A549 (cell line): ENCODE data around the gene TNRC6B. TPM values are rescaled to one million over a fixed set of nuclear protein-coding genes. Genes with fewer than 3 reads are reported as not detected.

ENCODE experiments used
- ATAC-seq, 2 experiments: fragments of 200-7000 bp in 1 of 2; fragments of >200 bp in 1 of 2; cut with Nextera tagmentation in 1 of 2; cut with Tn5 transposase in 1 of 2; 3 replicates each; pipeline versions ENCODE4 v1.8.0 to v1.9.1; 2018 to 2020; ENCODE audit warnings: mild to moderate bottlenecking in 1 of 2, moderate library complexity in 1 of 2
- CTCF ChIA-PET: fragments of 300-600 bp; sonication (Branson Sonifier 250); formaldehyde crosslinking; extraction: SDS; loops from one replicate; lab custom pipeline; 2021; ENCODE audit warnings: antibody characterized with exemption, inconsistent platforms; lab: Yijun Ruan, JAX
- POLR2A ChIA-PET: fragments of 350-600 bp; formaldehyde crosslinking; extraction: SDS; loops from one replicate; lab custom pipeline; 2021; ENCODE audit warnings: antibody characterized with exemption, inconsistent platforms; lab: Yijun Ruan, JAX
- DNase-seq, 2 experiments: peaks; one replicate each; pipeline versions ENCODE4 v3.0.0 to v3.0.0-alpha.2; 2011 to 2016; ENCODE audit warnings: low read depth in 1 of 2, low spot score in 1 of 2
- FAIRE-seq: peaks from 2 replicates; lab custom pipeline; 2011; peaks lifted over from hg19 to GRCh38; lab: Jason Lieb, UNC
- H3K27ac ChIP-seq, 2 experiments: fragments of >200 bp; sonication (Bioruptor Twin); formaldehyde crosslinking; 3 replicates each; pipeline ENCODE4 v1.5.1; 2016 to 2017
- H3K4me1 ChIP-seq: fragments of >200 bp; sonication (Bioruptor Twin); formaldehyde crosslinking; 3 replicates; pipeline ENCODE4 v1.6.1; 2016
- H3K4me2 ChIP-seq: fragments of >200 bp; sonication (Bioruptor Twin); formaldehyde crosslinking; 3 replicates; pipeline ENCODE4 v1.6.1; 2016
- H3K4me3 ChIP-seq: fragments of >200 bp; sonication (Bioruptor Twin); formaldehyde crosslinking; 3 replicates; pipeline ENCODE4 v1.5.1; 2016
- H3K9me3 ChIP-seq: fragments of >200 bp; sonication (Bioruptor Twin); formaldehyde crosslinking; 3 replicates; pipeline ENCODE4 v1.6.1; 2016
- ATOH8 ChIP-seq: fragments of 250-450 bp; sonication (Bioruptor Pico); IDR thresholded peaks from 2 replicates; pipeline ENCODE4 v1.5.0; 2020; ENCODE audit warnings: low read depth, mild to moderate bottlenecking, moderate library complexity
- ELK1 ChIP-seq: fragments of 150-350 bp; IDR thresholded peaks from 2 replicates; pipeline ENCODE4 v1.6.1; 2014; ENCODE audit warnings: low read depth, mild to moderate bottlenecking, low read length
- ESRRA ChIP-seq: fragments of 150-350 bp; IDR thresholded peaks from 2 replicates; pipeline ENCODE4 v1.6.1; 2014; ENCODE audit warnings: mild to moderate bottlenecking, low read length, borderline replicate concordance
- FOSB ChIP-seq: fragments of 250-450 bp; sonication (Bioruptor Pico); IDR thresholded peaks from 2 replicates; pipeline ENCODE4 v1.5.0; 2020; ENCODE audit warnings: mild to moderate bottlenecking, moderate library complexity
- GATA3 ChIP-seq: IDR thresholded peaks from 2 replicates; pipeline ENCODE4 v1.6.1; 2012; ENCODE audit warnings: borderline replicate concordance
- HDAC2 ChIP-seq: fragments of 200-600 bp; sonication (generic); IDR thresholded peaks from 2 replicates; pipeline ENCODE4 v1.6.1; 2016
- HEYL ChIP-seq: fragments of 250-450 bp; sonication (Bioruptor Pico); IDR thresholded peaks from 2 replicates; pipeline ENCODE4 v1.8.0; 2021; ENCODE audit warnings: mild to moderate bottlenecking, moderate library complexity
- HOXB5 ChIP-seq: fragments of 250-450 bp; sonication (Bioruptor Pico); IDR thresholded peaks from 2 replicates; pipeline ENCODE4 v1.5.0; 2020; ENCODE audit warnings: mild to moderate bottlenecking, moderate library complexity
- KDM1A ChIP-seq: fragments of 200-600 bp; sonication (generic); IDR thresholded peaks from 2 replicates; pipeline ENCODE4 v1.6.1; 2016; ENCODE audit warnings: low read depth, mild to moderate bottlenecking
- MAFK ChIP-seq: fragments of 450-650 bp; IDR thresholded peaks from 2 replicates; pipeline ENCODE4 v1.6.1; 2014; ENCODE audit not compliant: partially characterized antibody
- MAX ChIP-seq: IDR thresholded peaks from 2 replicates; pipeline ENCODE4 v1.6.1; 2012
- MAZ ChIP-seq: fragments of 150-350 bp; IDR thresholded peaks from 2 replicates; pipeline ENCODE4 v1.6.1; 2014; ENCODE audit warnings: antibody characterized with exemption, low read depth, low read length, borderline replicate concordance
- NPAS2 ChIP-seq: fragments of 250-450 bp; sonication (Bioruptor Pico); IDR thresholded peaks from 2 replicates; pipeline ENCODE4 v1.8.0; 2022; ENCODE audit warnings: mild to moderate bottlenecking, moderate library complexity, borderline replicate concordance
- RAD21 ChIP-seq, 2 experiments: fragments of >200 bp in 1 of 2; sonication (Bioruptor Twin) in 1 of 2; formaldehyde crosslinking in 1 of 2; IDR thresholded peaks in 1 of 2; conservative IDR thresholded peaks in 1 of 2; 2 replicates in 1 of 2; 3 replicates in 1 of 2; pipeline ENCODE4 v1.6.1; 2012 to 2018; ENCODE audit warnings: inconsistent platforms in 1 of 2
- RCOR1 ChIP-seq: fragments of 150-350 bp; IDR thresholded peaks from 2 replicates; pipeline ENCODE4 v1.6.1; 2014; ENCODE audit warnings: antibody characterized with exemption, low read length, low read depth
- REST ChIP-seq: fragments of 200-600 bp; sonication (generic); IDR thresholded peaks from 2 replicates; pipeline ENCODE4 v1.6.1; 2016; ENCODE audit warnings: antibody characterized with exemption, mild to moderate bottlenecking, moderate library complexity
- SMC3 ChIP-seq: fragments of >200 bp; sonication (Bioruptor Twin); formaldehyde crosslinking; IDR thresholded peaks from 3 replicates; pipeline ENCODE4 v1.6.1; 2018; ENCODE audit warnings: inconsistent platforms
- TP53 ChIP-seq: fragments of 250-450 bp; sonication (Bioruptor Pico); IDR thresholded peaks from 2 replicates; pipeline ENCODE4 v1.5.0; 2021; ENCODE audit warnings: mild to moderate bottlenecking, moderate library complexity
- WGBS: methylation state at CpG from one replicate; pipeline ENCODE4 v1.1.6; 2017; ENCODE audit errors: missing lambda C conversion rate; 5-methylcytosine and 5-hydroxymethylcytosine counted together
- polyA plus RNA-seq, 4 experiments: library from polyadenylated mRNA; depleted of rRNA in 3 of 4; stranded (reverse); fragments of >200 nt; fragmentation: RNase III in 1 of 4; extraction: RNeasy Plus Mini Kit Qiagen cat#74134 plus additional on column Dnase treatment in 1 of 4; gene quantifications; 2 replicates in 3 of 4; 3 replicates in 1 of 4; pipeline ENCODE4 v1.2.3, GENCODE V29; 2011 to 2017

TNRC6B gene
- polyA plus RNA-seq, 2 of the 4 experiments (the other 2 are of a cell fraction): 4.9 to 5.0 TPM

- no peak for TF ChIP-seq HEYL (CRISPR knock-in tag)
- TF ChIP-seq ELK1: no peak
- no peak for TF ChIP-seq KDM1A
- no peak for TF ChIP-seq REST
- TF ChIP-seq ESRRA: no peak
- TF ChIP-seq FOSB (CRISPR knock-in tag): no peak
- TF ChIP-seq HDAC2: no peak
- no peak for TF ChIP-seq HOXB5 (CRISPR knock-in tag)
- no peak for TF ChIP-seq MAFK
- no peak for TF ChIP-seq RAD21 (conservative IDR thresholded peaks at IDR 0.05 in 1 of 2, IDR thresholded peaks at IDR 0.05 in 1 of 2)
- TF ChIP-seq NPAS2: no peak
- TF ChIP-seq MAZ: no peak
- TF ChIP-seq SMC3: no peak
- no peak for TF ChIP-seq MAX
- no peak for TF ChIP-seq TP53
- peaks cover 50% of the 10 kb centered on the region for H3K4me1 ChIP-seq
- H3K4me3 ChIP-seq: no peak overlapping the region
- ATAC-seq (no peak), DNase-seq (no peak), FAIRE-seq (no peak)
- ChIA-PET POLR2A (no interaction called here), CTCF (interaction anchor here (3.0 kb wide), 1 partner anchor 13 kb away, joined by 12 read pairs; no protein-coding TSS in a partner anchor)
- WGBS: 93% methylated on average over 4 of the region's 4 CpGs
- H3K4me2 ChIP-seq: peak overlapping the region; percentile 77
- no peaks in the 10 kb centered on the region for H3K9me3 ChIP-seq
- H3K27ac ChIP-seq: no peak overlapping the region
Observed at GRCh38 chr22:40180403-40180802, 2.7 kb downstream of the TNRC6B start.

GRCh38 chr22:40181323-40181722 is 3.6 kb downstream of the TNRC6B start:
- FAIRE-seq (no peak), DNase-seq (no peak), ATAC-seq (no peak)
- peaks cover 49% of the 10 kb centered on the region for H3K4me1 ChIP-seq
- ChIA-PET POLR2A (no interaction called here), CTCF (interaction anchor here (3.0 kb wide), 1 partner anchor 12 kb away, joined by 12 read pairs; no protein-coding TSS in a partner anchor)
- H3K27ac ChIP-seq: no peak overlapping the region
- H3K9me3 ChIP-seq: no peaks in the 10 kb centered on the region
- no peak overlapping the region for H3K4me3 ChIP-seq
- 85% methylated on average over 3 of the region's 3 CpGs for WGBS
- peak overlapping the region; percentile 77 for H3K4me2 ChIP-seq
- TF ChIP-seq RCOR1: no peak
- TF ChIP-seq ATOH8: no peak
- TF ChIP-seq MAFK: peak; percentile 44
- no peak for TF ChIP-seq GATA3
